Sigmoid colon (tissue), 7 donors: ENCODE data around the gene LIN7B. TPM values are rescaled to one million over a fixed set of nuclear protein-coding genes. Genes with fewer than 3 reads are reported as not detected.

Source experiments
- DNase-seq: peaks from one replicate; pipeline ENCODE4 v3.0.0-alpha.2; 2019
- H3K27ac ChIP-seq, 4 donors: fragments of 200-600 bp; sonication (generic); one replicate each; pipeline ENCODE4 v1.5.1; 2016 to 2019; ENCODE audit warnings: mild to moderate bottlenecking in 1 of 4
- H3K27me3 ChIP-seq, 3 donors: fragments of 200-600 bp; sonication (generic); one replicate each; pipeline ENCODE4 v1.5.1; 2019; ENCODE audit warnings: mild to moderate bottlenecking in 1 of 3
- H3K36me3 ChIP-seq, 4 donors: fragments of 200-600 bp; sonication (generic); one replicate each; pipeline ENCODE4 v1.5.1; 2016 to 2019
- H3K4me1 ChIP-seq, 4 donors: fragments of 200-600 bp; sonication (generic); one replicate each; pipeline ENCODE4 v1.5.1; 2017 to 2019
- H3K4me3 ChIP-seq, 4 donors: fragments of 200-600 bp; sonication (generic); one replicate each; pipeline ENCODE4 v1.5.1; 2017 to 2019; ENCODE audit warnings: mild to moderate bottlenecking in 2 of 4, moderate library complexity in 1 of 4
- H3K9me3 ChIP-seq, 4 donors: fragments of 200-600 bp in 3 of 4; sonication (generic) in 3 of 4; one replicate each; pipeline versions ENCODE4 v1.5.1 to v1.6.1; 2013 to 2019
- CTCF ChIP-seq, 4 experiments: fragments of 450-650 bp in 3 of 4; fragments of 200-600 bp in 1 of 4; IDR thresholded peaks; one replicate each; pipeline ENCODE4 v1.5.1; 2016 to 2019; ENCODE audit warnings: antibody characterized with exemption in 4 of 4, mild to moderate bottlenecking in 3 of 4, moderate library complexity in 2 of 4
- EP300 ChIP-seq, 4 donors: sonication (generic); formaldehyde crosslinking; IDR thresholded peaks; one replicate each; pipeline ENCODE4 v1.6.1; 2017; ENCODE audit warnings: antibody characterized with exemption in 4 of 4
- POLR2A ChIP-seq, 2 donors: fragments of 450-650 bp; IDR thresholded peaks; one replicate each; pipeline ENCODE4 v1.6.1; 2016; ENCODE audit warnings: antibody characterized with exemption in 2 of 2, mild to moderate bottlenecking in 2 of 2, moderate library complexity in 2 of 2
- POLR2AphosphoS5 ChIP-seq, 4 donors: sonication (generic); formaldehyde crosslinking; IDR thresholded peaks; one replicate each; pipeline ENCODE4 v1.6.1; 2017; ENCODE audit warnings: antibody characterized with exemption in 4 of 4
- WGBS, 2 donors: extraction: QIAGEN DNeasy Blood & Tissue Kit; methylation state at CpG; one replicate each; pipeline ENCODE4 v1.1.7; 2013; 5-methylcytosine and 5-hydroxymethylcytosine counted together
- intact Hi-C: fragments of 100-400 bp; cut with DNase I; formaldehyde crosslinking; loops from one replicate; pipeline ENCODE4 v1.15.1; 2023
- polyA plus RNA-seq, 3 donors: library from polyadenylated mRNA; stranded (reverse); fragments of 200-250 nt; gene quantifications; one replicate each; pipeline ENCODE4 v1.2.3, GENCODE V29; 2013
- total RNA-seq, 4 donors: library from RNA; depleted of rRNA; stranded (reverse); fragments of >200 nt; gene quantifications; one replicate each; pipeline ENCODE4 v1.1.0, GENCODE V29; 2016
- donor health status: healthy with polysubstance abuse.
- donor health status: Bipolar disorder and iron deficiency.
- donor health status: healthy.

LIN7B gene
- total and polyA plus RNA-seq, 7 donors: 9.9 to 28.8 (median 17.4) TPM

- H3K4me1 ChIP-seq: peaks cover 0 to 18% (median 16%) of the 10 kb centered on the region in 4 donors
- TF ChIP-seq POLR2AphosphoS5 (IDR thresholded peaks at IDR 0.05) (no peak), EP300 (IDR thresholded peaks at IDR 0.05) (no peak), CTCF (IDR thresholded peaks at IDR 0.05) (no peak), POLR2A (IDR thresholded peaks at IDR 0.05) (no peak)
- H3K4me3 ChIP-seq: no peak overlapping the region
- no peaks in the 10 kb centered on the region for H3K36me3 ChIP-seq
- no peaks in the 10 kb centered on the region for H3K9me3 ChIP-seq
- 88 to 96% methylated on average over 5 of the region's 5 CpGs for WGBS, 2 donors
- peaks cover 7 to 23% (median 18%) of the 10 kb centered on the region in 3 donors for H3K27me3 ChIP-seq
- no peak for DNase-seq
- H3K27ac ChIP-seq: peak overlapping the region in 1 of 4 donors; percentile 74
- intact Hi-C loops: no loop called here
Observed at GRCh38 chr19:49135686-49136085, 21.5 kb downstream of the LIN7B start.

GRCh38 chr19:49136771-49137171, 22.6 kb downstream of the LIN7B start:
- 69 to 77% methylated on average over 10 of the region's 10 CpGs for WGBS, 2 donors
- peaks cover 0 to 18% (median 16%) of the 10 kb centered on the region in 4 donors for H3K4me1 ChIP-seq
- peak; percentile 88 for DNase-seq
- no peaks in the 10 kb centered on the region for H3K36me3 ChIP-seq
- H3K27ac ChIP-seq: peak overlapping the region in 3 of 4 donors; percentile 30 to 74 (median 45)
- no peak for TF ChIP-seq POLR2A (IDR thresholded peaks at IDR 0.05)
- TF ChIP-seq POLR2AphosphoS5 (IDR thresholded peaks at IDR 0.05): peak in 1 of 4 donors; percentile 10
- no peak for TF ChIP-seq EP300 (IDR thresholded peaks at IDR 0.05)
- H3K9me3 ChIP-seq: no peaks in the 10 kb centered on the region
- H3K27me3 ChIP-seq: peaks cover 7 to 23% (median 18%) of the 10 kb centered on the region in 3 donors
- intact Hi-C loops: no loop called here
- no peak overlapping the region for H3K4me3 ChIP-seq

DNA sequence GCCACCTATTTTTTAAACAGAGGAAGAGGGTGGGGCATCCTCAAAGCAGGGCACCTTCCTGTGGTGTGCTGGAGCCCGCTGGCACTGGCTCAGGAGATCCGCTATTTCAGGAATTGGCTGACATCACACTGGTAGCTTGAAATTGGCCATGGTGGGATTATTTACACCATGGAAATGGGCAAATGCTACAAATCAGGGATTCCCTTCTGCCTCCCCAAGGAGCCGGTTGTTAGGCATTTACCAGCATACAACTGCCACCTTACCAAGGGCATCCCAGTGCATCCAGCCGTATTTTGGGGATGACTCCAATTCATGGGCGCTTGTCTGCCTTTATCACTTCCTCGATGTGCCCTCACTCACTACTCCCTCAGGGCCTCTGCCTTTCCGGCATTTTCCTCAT, 26.8 kb downstream of the LIN7B start:
- no peaks in the 10 kb centered on the region for H3K27me3 ChIP-seq
- no peak overlapping the region for H3K27ac ChIP-seq
- WGBS, 2 donors: 81 to 85% methylated on average over 7 of the region's 7 CpGs

GRCh38 chr19:49141352-49141751, 27.2 kb downstream of the LIN7B start:
- H3K27me3 ChIP-seq: no peaks in the 10 kb centered on the region
- TF ChIP-seq POLR2AphosphoS5 (IDR thresholded peaks at IDR 0.05) (no peak), POLR2A (IDR thresholded peaks at IDR 0.05) (no peak)
- intact Hi-C loops: no loop called here
- H3K4me3 ChIP-seq: no peak overlapping the region
- no peaks in the 10 kb centered on the region for H3K9me3 ChIP-seq
- H3K36me3 ChIP-seq: no peaks in the 10 kb centered on the region
- no peak for DNase-seq
- no peak overlapping the region for H3K27ac ChIP-seq
- 83 to 84% methylated on average over 6 of the region's 6 CpGs for WGBS, 2 donors
- H3K4me1 ChIP-seq: peaks cover 0 to 23% (median 15%) of the 10 kb centered on the region in 4 donors

More for the DNA sequence above, 26.8 kb downstream of the LIN7B start:
- intact Hi-C loops: no loop called here
- no peaks in the 10 kb centered on the region for H3K36me3 ChIP-seq
- peaks cover 0 to 19% (median 11%) of the 10 kb centered on the region in 4 donors for H3K4me1 ChIP-seq
- TF ChIP-seq EP300 (IDR thresholded peaks at IDR 0.05) (no peak), POLR2A (IDR thresholded peaks at IDR 0.05) (no peak), CTCF (IDR thresholded peaks at IDR 0.05) (no peak), POLR2AphosphoS5 (IDR thresholded peaks at IDR 0.05) (no peak)
- no peak overlapping the region for H3K4me3 ChIP-seq
- DNase-seq: no peak
- no peaks in the 10 kb centered on the region for H3K9me3 ChIP-seq

DNA sequence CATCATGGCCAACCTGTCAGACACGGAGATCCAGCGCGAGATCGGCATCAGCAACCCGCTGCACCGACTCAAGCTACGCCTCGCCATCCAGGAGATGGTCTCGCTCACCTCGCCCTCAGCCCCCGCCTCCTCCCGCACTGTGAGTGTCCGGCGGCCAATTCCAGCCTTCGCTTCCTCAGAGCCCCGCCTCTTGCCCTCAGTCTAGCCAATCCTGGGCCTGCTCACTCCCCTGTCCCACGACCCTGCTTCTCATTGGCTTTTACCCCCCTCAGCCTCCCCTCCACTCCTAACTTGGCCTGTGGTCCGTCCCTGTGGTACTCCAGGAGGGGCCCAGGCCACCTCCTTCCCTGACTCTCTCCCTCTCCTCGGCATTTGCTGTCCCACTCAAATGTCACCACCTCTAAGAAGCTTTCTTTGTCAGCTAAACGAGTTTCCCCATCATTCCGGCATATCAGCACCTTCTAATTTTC, 28.7 kb downstream of the LIN7B start:
- 1 to 4% methylated on average over 21 of the region's 21 CpGs for WGBS, 2 donors
- Histone ChIP-seq H3K27me3 (no peaks in the 10 kb centered on the region), H3K4me3 (peak overlapping the region; percentile 27 to 55 (median 46)), H3K36me3 (no peaks in the 10 kb centered on the region), H3K9me3 (no peaks in the 10 kb centered on the region), H3K27ac (peak overlapping the region in 1 of 4 donors; percentile 50), H3K4me1 (peaks cover 0 to 25% (median 17%) of the 10 kb centered on the region in 4 donors)
- no peak for TF ChIP-seq EP300 (IDR thresholded peaks at IDR 0.05)
- TF ChIP-seq CTCF (IDR thresholded peaks at IDR 0.05): no peak
- peak in 3 of 4 donors; percentile 37 to 73 (median 48) for TF ChIP-seq POLR2AphosphoS5 (IDR thresholded peaks at IDR 0.05)
- intact Hi-C loops: loop anchor here (2.0 kb wide), 1 partner anchor 28 kb away; the partner anchor contains the start of gene LIN7B
- peak; percentile 95 for DNase-seq
